Activated T-helper 1 cell treated with anti-CD3 and anti-CD28 coated beads, Interleukin-12 subunit alpha, Interleukin-12 subunit beta, Interleukin-2, Interleukin-4 antibody, amounts not matched to agents 30 ng/mL and 10 ng/mL and 1 ng/mL, durations not matched to agents 14 hours and 24 hours and 36 hours (primary cell): Measurements from ENCODE around the gene KLHDC7B. TPM values are rescaled to one million over a fixed set of nuclear protein-coding genes. Genes with fewer than 3 reads are reported as not detected.

ENCODE experiments used
- DNase-seq: peaks from one replicate; pipeline ENCODE4 v3.0.0; 2021; ENCODE audit warnings: low spot score
- H3K27ac Mint-ChIP-seq: one replicate; pipeline ENCODE4 v1.8.0; 2021; ENCODE audit warnings: mild to moderate bottlenecking, mixed read lengths
- H3K27me3 Mint-ChIP-seq: one replicate; pipeline ENCODE4 v1.8.0; 2022; ENCODE audit warnings: mild to moderate bottlenecking, moderate library complexity, mixed read lengths; ENCODE audit not compliant: insufficient read depth
- H3K36me3 Mint-ChIP-seq: one replicate; pipeline ENCODE4 v1.8.0; 2021; ENCODE audit warnings: low read depth, mixed read lengths
- H3K4me1 Mint-ChIP-seq: one replicate; pipeline ENCODE4 v1.8.0; 2021; ENCODE audit warnings: low read depth, mixed read lengths
- H3K4me3 Mint-ChIP-seq: one replicate; pipeline ENCODE4 v1.8.0; 2021; ENCODE audit warnings: mild to moderate bottlenecking, moderate library complexity, mixed read lengths
- H3K9me3 Mint-ChIP-seq: one replicate; pipeline ENCODE4 v1.8.0; 2021; ENCODE audit warnings: mixed read lengths
- intact Hi-C: fragments of 100-400 bp; cut with micrococcal nuclease; formaldehyde crosslinking; loops from one replicate; pipeline ENCODE4 v1.15.1; 2024
- total RNA-seq: library from RNA; stranded (reverse); gene quantifications from 2 replicates; pipeline ENCODE4 v1.2.3, GENCODE V29; 2022

KLHDC7B gene
- total RNA-seq, 1 donor from 2014 or later = 5.5 TPM

- intact Hi-C loops = no loop called here
- no peak overlapping the region for H3K27ac Mint-ChIP-seq
- no peak for DNase-seq
- no peaks in the 10 kb centered on the region for H3K27me3 Mint-ChIP-seq
- no peak overlapping the region for H3K4me3 Mint-ChIP-seq
- peaks cover 13% of the 10 kb centered on the region for H3K4me1 Mint-ChIP-seq
- H3K9me3 Mint-ChIP-seq = no peaks in the 10 kb centered on the region
- H3K36me3 Mint-ChIP-seq = peaks cover 19% of the 10 kb centered on the region
These were observed 24.8 kb upstream of the KLHDC7B start for GRCh38 chr22:50520826-50521453.

- H3K27ac Mint-ChIP-seq = no peak overlapping the region
These were observed 24.0 kb upstream of the KLHDC7B start for GRCh38 chr22:50521710-50522109.

GRCh38 chr22:50522208-50522805 is 23.4 kb upstream of the KLHDC7B start:
- Mint-ChIP-seq H3K4me3 (peak overlapping the region; percentile 39), H3K4me1 (peaks cover 18% of the 10 kb centered on the region), H3K36me3 (peaks cover 15% of the 10 kb centered on the region), H3K9me3 (no peaks in the 10 kb centered on the region), H3K27ac (no peak overlapping the region), H3K27me3 (no peaks in the 10 kb centered on the region)
- no peak for DNase-seq
- intact Hi-C loops = no loop called here

More at GRCh38 chr22:50521710-50522109, 24.0 kb upstream of the KLHDC7B start:
- Mint-ChIP-seq H3K36me3 (peaks cover 18% of the 10 kb centered on the region), H3K27me3 (no peaks in the 10 kb centered on the region), H3K4me3 (no peak overlapping the region), H3K9me3 (no peaks in the 10 kb centered on the region), H3K4me1 (peaks cover 13% of the 10 kb centered on the region)
- no peak for DNase-seq
- intact Hi-C loops = no loop called here

- H3K9me3 Mint-ChIP-seq = no peaks in the 10 kb centered on the region
- H3K4me1 Mint-ChIP-seq = peaks cover 24% of the 10 kb centered on the region
- H3K36me3 Mint-ChIP-seq = peaks cover 15% of the 10 kb centered on the region
- H3K4me3 Mint-ChIP-seq = peak overlapping the region; percentile 45
- intact Hi-C loops = no loop called here
- no peak for DNase-seq
- H3K27me3 Mint-ChIP-seq = no peaks in the 10 kb centered on the region
- H3K27ac Mint-ChIP-seq = no peak overlapping the region
These were observed 22.8 kb upstream of the KLHDC7B start for GRCh38 chr22:50522806-50523438.

- Mint-ChIP-seq H3K27ac (no peak overlapping the region), H3K4me3 (peak overlapping the region; percentile 45), H3K4me1 (peaks cover 29% of the 10 kb centered on the region), H3K27me3 (no peaks in the 10 kb centered on the region), H3K36me3 (peaks cover 15% of the 10 kb centered on the region), H3K9me3 (no peaks in the 10 kb centered on the region)
- no peak for DNase-seq
- intact Hi-C loops = no loop called here
These were observed 22.3 kb upstream of the KLHDC7B start for GRCh38 chr22:50523458-50523805.

GRCh38 chr22:50523806-50524675 is 21.7 kb upstream of the KLHDC7B start:
- intact Hi-C loops = no loop called here
- no peak for DNase-seq
- no peaks in the 10 kb centered on the region for H3K27me3 Mint-ChIP-seq
- H3K4me3 Mint-ChIP-seq = peak overlapping the region; percentile 94
- peak overlapping the region; percentile 88 for H3K27ac Mint-ChIP-seq
- H3K36me3 Mint-ChIP-seq = peaks cover 15% of the 10 kb centered on the region
- H3K4me1 Mint-ChIP-seq = peaks cover 34% of the 10 kb centered on the region
- H3K9me3 Mint-ChIP-seq = no peaks in the 10 kb centered on the region

GRCh38 chr22:50524676-50525103 is 21.0 kb upstream of the KLHDC7B start:
- H3K27ac Mint-ChIP-seq = peak overlapping the region; percentile 88
- intact Hi-C loops = loop anchor here (1.0 kb wide), 4 partner anchors 16 to 97 kb away; partner anchors contain the start of genes CHKB, NCAPH2 and SBF1
- H3K4me1 Mint-ChIP-seq = peaks cover 34% of the 10 kb centered on the region
- H3K9me3 Mint-ChIP-seq = no peaks in the 10 kb centered on the region
- peak overlapping the region; percentile 94 for H3K4me3 Mint-ChIP-seq
- peaks cover 11% of the 10 kb centered on the region for H3K36me3 Mint-ChIP-seq
- no peak for DNase-seq
- no peaks in the 10 kb centered on the region for H3K27me3 Mint-ChIP-seq

- H3K4me3 Mint-ChIP-seq = peak within 1 kb of the TSS; percentile 94
- peaks cover 11% of the 10 kb centered on the region for H3K36me3 Mint-ChIP-seq
- intact Hi-C loops = loop anchor here (1.0 kb wide), 4 partner anchors 17 to 96 kb away; partner anchors contain the start of genes CHKB, NCAPH2 and SBF1
- DNase-seq = peak; percentile 97
- peak within 1 kb of the TSS; percentile 88 for H3K27ac Mint-ChIP-seq
- H3K27me3 Mint-ChIP-seq = no peaks in the 10 kb centered on the region
- H3K4me1 Mint-ChIP-seq = peaks cover 34% of the 10 kb centered on the region
- H3K9me3 Mint-ChIP-seq = no peaks in the 10 kb centered on the region
These were observed 20.4 kb upstream of the KLHDC7B start, which contains the start of gene SCO2 for GRCh38 chr22:50525104-50525857. Gene SCO2 (minus strand): TSS chr22:50525598. CDS start chr22:50524411, 1,187 bp downstream.

- no peak for DNase-seq
- Mint-ChIP-seq H3K27me3 (no peaks in the 10 kb centered on the region), H3K4me3 (peak overlapping the region; percentile 94), H3K4me1 (peaks cover 34% of the 10 kb centered on the region), H3K9me3 (no peaks in the 10 kb centered on the region), H3K36me3 (peaks cover 11% of the 10 kb centered on the region), H3K27ac (peak overlapping the region; percentile 72)
- intact Hi-C loops = loop anchor here (1.0 kb wide), 5 partner anchors 14 to 96 kb away; partner anchors contain the start of genes CHKB, NCAPH2 and SBF1
These were observed 19.9 kb upstream of the KLHDC7B start for GRCh38 chr22:50525858-50526107.

GRCh38 chr22:50526108-50526833 is 19.4 kb upstream of the KLHDC7B start:
- Mint-ChIP-seq H3K9me3 (no peaks in the 10 kb centered on the region), H3K36me3 (peaks cover 9% of the 10 kb centered on the region), H3K27me3 (no peaks in the 10 kb centered on the region), H3K4me3 (peak overlapping the region; percentile 83), H3K27ac (peak overlapping the region; percentile 86), H3K4me1 (peaks cover 34% of the 10 kb centered on the region)
- DNase-seq = peak; percentile 85
- intact Hi-C loops = loop anchor here (1.0 kb wide), 1 partner anchor 13 kb away; no protein-coding TSS in a partner anchor

- H3K4me3 Mint-ChIP-seq = peak overlapping the region; percentile 83
- no peaks in the 10 kb centered on the region for H3K9me3 Mint-ChIP-seq
- no peaks in the 10 kb centered on the region for H3K27me3 Mint-ChIP-seq
- intact Hi-C loops = loop anchor here (1.0 kb wide), 1 partner anchor 12 kb away; no protein-coding TSS in a partner anchor
- H3K27ac Mint-ChIP-seq = peak overlapping the region; percentile 86
- peaks cover 34% of the 10 kb centered on the region for H3K4me1 Mint-ChIP-seq
- H3K36me3 Mint-ChIP-seq = peaks cover 9% of the 10 kb centered on the region
- DNase-seq = no peak
These were observed 18.6 kb upstream of the KLHDC7B start for GRCh38 chr22:50526834-50527801.
